HG02642 (cell line): ENCODE results near the gene SPON1.
"Not testable (repeated sequence)": the region's sequence is repeated elsewhere in the genome, so short reads cannot be mapped to it uniquely, and the experiment has no call there.

Experiments used
- ATAC-seq: cut with Tn5 transposase; IDR thresholded peaks from one replicate; pipeline ENCODE4 v1.9.1; 2021; ENCODE audit warnings: mild to moderate bottlenecking; ENCODE audit not compliant: unreplicated experiment, poor library complexity

Gene SPON1

GRCh38 chr11:14075118-14076078, 112.9 kb downstream of the SPON1 start:
- no peak for ATAC-seq

- no peak for ATAC-seq
Observed at GRCh38 chr11:14079011-14079410, 116.5 kb downstream of the SPON1 start.

DNA sequence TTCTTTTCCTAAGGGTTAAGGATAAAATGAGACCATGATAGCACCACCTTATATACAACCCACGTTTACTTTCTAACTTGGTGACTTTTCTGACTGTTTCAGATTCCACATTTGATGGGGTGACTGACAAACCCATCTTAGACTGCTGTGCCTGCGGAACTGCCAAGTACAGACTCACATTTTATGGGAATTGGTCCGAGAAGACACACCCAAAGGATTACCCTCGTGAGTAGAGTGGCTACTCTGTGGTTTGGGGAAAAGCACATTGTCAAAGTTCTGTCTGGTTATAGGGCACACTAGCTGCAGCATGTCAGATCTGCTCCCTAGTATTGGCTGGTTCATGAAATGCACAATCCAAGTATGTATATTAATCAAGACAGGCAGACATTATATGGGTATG, 117.3 kb downstream of the SPON1 start:
- ATAC-seq, result no peak

GRCh38 chr11:14081581-14082231, 119.2 kb downstream of the SPON1 start:
- ATAC-seq, result no peak

DNA sequence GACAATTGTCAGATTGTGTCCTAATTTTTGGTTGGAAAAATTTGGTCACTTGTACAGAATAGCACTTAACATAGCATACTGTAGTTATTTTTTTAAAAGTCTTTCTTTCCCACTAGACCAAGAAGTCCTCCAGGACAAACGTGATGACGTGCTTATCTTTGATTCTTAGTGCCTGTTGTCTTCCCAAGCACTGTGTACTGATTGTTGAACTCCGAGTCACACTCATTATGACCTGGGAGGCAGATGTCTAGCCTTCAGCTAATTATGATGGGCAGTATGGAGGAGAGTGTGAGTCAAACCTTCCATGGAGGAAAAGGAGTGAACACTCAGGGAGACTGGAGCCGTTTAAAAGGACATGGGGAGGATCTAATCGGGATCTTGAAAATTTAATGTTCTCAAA, 119.8 kb downstream of the SPON1 start:
- ATAC-seq, result no peak

DNA sequence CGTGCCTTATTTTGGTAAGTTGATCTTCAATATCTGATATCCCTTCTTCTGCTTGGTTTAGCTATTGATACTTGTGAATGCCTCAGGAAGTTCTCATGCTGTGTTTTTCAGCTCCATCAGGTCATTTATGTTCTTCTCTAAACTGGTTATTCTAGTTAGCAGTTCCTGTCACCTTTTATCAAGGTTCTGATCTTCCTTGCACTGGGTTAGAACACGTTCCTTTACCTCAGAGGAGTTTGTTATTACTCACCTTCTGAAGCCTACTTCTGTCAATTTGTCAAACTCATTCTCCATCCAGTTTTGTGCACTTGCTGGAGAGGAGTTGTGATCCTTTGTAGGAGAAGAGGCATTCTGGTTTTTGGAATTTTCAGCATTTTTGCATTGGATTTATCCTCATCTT, 126.3 kb downstream of the SPON1 start:
- not testable (repeated sequence) for ATAC-seq

DNA sequence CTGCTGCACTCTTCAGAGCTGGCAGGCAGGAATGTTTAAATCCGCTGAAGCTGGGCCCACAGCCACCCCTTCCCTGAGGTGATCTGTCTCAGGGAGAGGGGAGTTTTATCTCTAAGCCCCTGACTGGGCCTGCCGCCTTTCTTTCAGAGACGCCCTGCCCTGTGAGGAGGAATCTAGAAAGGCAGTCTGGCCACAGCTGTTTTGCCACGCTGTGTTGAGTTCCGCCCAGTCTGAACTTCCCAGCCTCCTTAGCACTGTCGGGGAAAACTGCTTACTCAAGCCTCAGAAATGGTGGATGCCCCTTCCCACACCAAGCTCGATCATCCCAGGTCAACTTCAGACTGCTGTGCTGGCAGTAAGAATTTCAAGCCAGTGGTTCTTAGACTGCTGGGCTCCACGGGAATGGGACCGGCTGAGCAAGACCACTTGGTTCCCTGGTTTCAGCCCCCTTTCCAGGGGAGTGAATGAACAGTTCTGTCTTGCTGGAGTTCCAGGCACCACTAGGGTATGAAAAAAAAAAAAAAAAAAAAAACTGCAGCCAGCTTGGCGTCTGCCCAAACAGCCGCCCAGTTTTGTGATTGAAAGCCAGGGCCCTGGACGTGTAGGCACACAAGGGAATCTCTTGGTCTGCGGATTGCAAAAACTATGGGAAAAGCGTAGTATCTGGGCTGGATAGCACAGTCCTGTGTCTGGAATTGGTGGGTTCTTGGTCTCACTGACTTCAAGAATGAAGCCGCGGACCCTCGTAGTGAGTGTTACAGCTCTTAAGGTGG, 127.4 kb downstream of the SPON1 start:
- ATAC-seq, result no peak

GRCh38 chr11:14090631-14091030, 128.1 kb downstream of the SPON1 start:
- not testable (repeated sequence) for ATAC-seq

DNA sequence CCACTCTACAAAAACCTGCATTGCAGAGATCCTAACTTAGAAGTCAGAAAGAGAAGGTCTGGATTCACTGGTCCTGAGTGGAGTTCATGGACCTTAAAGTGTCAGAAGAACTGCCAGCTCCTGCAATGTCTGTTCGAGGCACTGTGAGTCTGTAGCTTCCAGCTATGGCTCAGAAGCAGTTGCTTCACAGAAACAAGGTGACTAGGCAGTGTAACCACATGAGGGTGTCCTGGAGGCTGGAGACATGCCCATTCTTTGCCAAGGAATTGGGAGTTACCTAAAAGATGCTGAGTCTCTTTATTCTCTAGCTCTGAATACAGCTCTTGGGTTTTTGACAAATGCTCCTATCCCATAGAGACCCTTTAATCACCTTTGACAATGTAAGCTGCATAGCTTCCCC, 130.5 kb downstream of the SPON1 start:
- ATAC-seq, result no peak

DNA sequence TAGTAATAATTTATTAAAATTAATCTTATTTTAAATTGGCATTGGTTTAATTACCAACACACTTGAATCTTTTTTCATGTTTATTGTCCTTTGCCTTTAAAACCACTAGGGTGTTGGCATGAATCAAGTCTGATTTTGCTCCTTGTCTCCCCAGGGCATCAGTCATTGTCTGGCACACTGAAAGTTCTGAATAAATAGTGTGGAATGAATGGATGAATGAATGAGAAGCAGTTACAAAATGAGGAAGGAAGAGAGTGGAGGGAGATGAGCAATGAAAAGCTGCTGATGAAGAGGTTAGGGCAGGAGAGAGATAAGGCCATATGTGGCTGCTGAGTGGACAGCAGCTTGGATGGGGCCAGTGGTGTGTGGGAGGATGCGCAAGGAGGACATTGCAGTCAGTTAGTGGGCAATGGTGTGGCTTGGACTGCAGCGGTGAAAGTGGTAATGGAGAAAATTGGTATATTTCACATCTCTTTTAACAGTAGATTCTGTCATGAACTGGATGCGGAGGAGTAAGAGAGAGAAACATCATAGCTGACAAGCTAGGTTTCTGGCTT, 132.0 kb downstream of the SPON1 start:
- ATAC-seq, result no peak

DNA sequence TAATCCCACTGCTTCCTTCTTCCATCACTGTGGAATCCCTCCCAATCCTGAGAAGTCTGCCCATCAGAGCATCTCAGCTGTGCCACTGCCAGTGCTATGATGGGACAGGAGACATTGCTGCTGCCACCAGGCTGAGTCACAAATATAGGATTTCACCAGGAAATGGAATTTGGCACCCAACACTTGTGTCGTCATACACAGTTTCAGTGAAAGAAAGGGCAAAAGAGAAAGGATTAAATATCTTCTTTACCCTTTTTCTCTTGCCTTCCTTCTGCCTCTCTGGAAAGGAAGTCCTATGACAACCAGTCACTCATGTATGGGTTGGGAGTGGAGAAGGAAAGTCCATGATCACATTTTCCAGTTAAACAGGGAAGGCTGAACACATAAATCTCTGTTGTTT, 133.4 kb downstream of the SPON1 start:
- no peak for ATAC-seq

DNA sequence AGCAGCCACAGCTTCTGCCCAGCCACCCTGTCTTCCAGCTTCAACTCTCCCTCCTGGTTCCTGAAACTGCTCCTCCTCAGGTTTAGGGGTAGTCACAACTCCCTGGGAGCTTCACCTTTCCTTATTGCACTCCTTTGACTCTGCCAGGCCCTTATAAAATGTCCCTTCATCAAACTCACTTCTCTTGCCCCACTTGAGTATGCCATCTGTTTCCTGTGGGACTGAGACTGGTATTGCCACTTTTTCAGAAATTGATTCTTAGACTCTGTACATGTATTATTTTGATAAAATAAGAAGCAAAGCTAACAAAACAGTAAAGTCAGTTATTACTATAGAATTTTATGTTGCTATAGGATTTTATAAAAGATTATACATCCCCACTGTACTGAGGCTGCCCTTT, 134.1 kb downstream of the SPON1 start:
- ATAC-seq, result no peak

DNA sequence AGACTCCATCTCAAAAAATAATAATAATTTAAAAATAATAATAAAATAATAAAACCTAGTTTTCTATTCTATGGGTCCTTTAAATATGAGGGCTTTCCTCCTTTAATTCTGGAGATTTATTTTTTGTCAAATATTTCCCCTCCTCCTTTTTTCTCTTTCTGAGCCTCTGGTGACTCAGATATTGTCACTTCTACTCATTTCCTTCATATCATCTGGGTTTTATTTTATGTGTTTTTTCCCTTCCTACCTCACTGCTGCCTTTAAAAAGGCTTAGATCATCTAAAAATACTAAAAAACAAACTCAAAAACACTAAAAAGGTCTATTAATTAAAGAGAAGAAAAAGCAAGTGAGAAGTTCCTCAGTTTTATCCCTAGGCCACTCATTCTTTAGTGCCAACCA, 138.9 kb downstream of the SPON1 start:
- ATAC-seq, result no peak

DNA sequence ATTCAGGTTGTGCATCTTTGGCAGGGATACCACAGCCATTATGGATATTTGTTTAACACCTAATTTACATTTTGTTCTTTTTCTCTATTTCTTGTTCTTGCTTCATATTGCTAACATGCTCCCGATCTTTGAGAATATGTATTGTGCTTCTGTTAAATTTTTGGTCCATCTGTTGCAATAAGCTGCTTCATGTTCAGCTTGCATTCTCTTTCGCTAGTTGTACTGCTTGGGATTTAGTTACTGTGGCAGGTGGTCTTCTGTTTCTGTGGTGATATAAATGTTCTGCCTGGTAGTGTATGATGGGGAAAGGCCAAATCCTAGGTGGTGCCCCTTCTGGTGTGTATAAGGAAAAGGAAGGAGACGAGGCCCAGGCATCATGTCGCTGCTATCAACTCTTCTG, 140.2 kb downstream of the SPON1 start:
- ATAC-seq, result no peak

DNA sequence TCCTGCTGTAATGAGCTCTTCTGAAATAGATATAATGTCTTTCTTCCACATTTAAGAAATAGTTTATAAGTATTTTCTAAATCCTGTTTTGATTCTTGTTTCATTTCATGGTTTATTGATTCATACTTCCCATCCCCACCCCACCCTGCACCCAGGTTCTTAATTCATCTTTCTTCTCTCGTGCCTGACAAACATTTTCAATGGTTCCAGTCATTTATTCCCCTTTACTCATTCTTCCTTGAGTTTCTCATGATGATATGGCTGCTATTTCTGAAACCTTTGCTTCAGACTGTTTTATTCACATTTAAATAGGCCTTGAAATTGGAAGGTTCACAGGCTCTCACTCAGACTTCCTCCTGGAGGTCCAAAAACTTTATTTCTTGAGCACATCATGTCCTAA, 142.9 kb downstream of the SPON1 start:
- no peak for ATAC-seq

DNA sequence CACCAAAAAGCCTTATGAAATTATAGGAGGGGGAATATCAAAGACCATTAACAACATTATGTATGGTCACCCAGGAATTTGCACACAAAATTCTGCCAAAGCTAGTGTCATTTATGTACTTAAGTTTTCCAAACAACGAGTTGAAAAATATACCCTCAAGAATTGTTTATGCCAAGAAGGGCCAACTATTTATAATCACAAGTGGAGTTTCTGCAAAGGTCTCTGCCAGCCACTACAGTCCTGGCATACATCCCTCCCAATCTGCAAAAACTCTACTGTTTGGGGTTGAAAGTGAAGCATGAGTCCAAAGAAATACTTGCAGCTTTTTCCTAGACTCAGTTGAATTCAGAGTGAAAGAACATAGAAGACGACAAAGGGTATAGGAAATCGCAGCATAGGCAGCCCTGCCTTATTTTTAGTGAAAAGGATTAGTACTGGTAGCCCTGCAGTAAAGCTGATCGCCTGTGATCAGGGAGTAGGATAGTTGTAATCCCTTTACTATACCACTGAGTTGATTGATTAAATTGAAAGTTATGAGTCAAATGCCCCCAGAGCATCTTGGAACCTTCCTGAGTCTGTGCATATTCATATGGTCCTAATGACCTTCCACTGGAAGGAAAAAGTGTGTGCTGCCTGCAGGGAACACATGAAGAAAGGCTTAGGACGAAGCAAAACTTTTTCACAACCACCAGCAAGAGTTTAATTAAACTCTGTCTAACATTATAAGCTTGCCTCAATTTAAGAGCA, 144.0 kb downstream of the SPON1 start:
- ATAC-seq, result no peak

- no peak for ATAC-seq
Observed at GRCh38 chr11:14107050-14107430, 144.5 kb downstream of the SPON1 start.

GRCh38 chr11:14109742-14110141, 147.2 kb downstream of the SPON1 start:
- no peak for ATAC-seq

DNA sequence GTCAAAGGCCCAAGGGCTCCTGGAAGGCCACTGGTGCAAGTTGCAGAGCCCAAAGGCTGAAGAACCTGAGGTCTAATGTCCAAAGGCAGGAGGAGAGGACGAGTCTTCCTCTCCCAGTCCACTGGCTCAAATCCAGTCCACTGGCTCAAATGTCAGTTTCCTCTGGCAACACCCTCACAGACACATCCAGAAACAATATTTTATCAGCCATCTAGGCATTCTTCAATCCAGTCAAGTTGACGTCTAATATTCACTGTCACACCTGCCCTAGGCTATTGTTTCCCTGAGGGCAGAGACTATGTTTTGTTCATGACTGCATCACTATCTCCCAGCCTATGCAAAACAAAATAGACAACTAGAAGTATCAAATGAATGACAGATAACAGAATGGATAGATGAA, 148.1 kb downstream of the SPON1 start:
- ATAC-seq, result no peak

- ATAC-seq, result no peak
Observed at GRCh38 chr11:14111496-14111895, 149.0 kb downstream of the SPON1 start.
